Measurements from ENCODE around the gene ARHGEF19.
"Not testable (repeated sequence)": the region's sequence is repeated elsewhere in the genome, so short reads cannot be mapped to it uniquely, and the experiment has no call there.

Gene ARHGEF19

GRCh38 chr1:16168144-16168495, 44.3 kb downstream of the ARHGEF19 start:
- DNase-seq (ENCODE audit: low read depth in 2 of 2, low spot score in 1 of 2) = not testable (repeated sequence)

GRCh38 chr1:16167331-16168143, 44.9 kb downstream of the ARHGEF19 start:
- DNase-seq (ENCODE audit: low read depth in 2 of 2, low spot score in 1 of 2) = peak in 1 of 2 donors; percentile 17

GRCh38 chr1:16166117-16166516, 46.3 kb downstream of the ARHGEF19 start:
- no peak for DNase-seq (ENCODE audit: low read depth in 2 of 2, low spot score in 1 of 2)

GRCh38 chr1:16165548-16165947, 46.9 kb downstream of the ARHGEF19 start:
- DNase-seq (ENCODE audit: low read depth in 2 of 2, low spot score in 1 of 2) = no peak

GRCh38 chr1:16165073-16165364, 47.4 kb downstream of the ARHGEF19 start:
- no peak for DNase-seq (ENCODE audit: low read depth in 2 of 2, low spot score in 1 of 2)

GRCh38 chr1:16164213-16165072, 48.0 kb downstream of the ARHGEF19 start:
- no peak for DNase-seq (ENCODE audit: low read depth in 2 of 2, low spot score in 1 of 2)

GRCh38 chr1:16163608-16164212, 48.7 kb downstream of the ARHGEF19 start:
- not testable (repeated sequence) for DNase-seq (ENCODE audit: low read depth in 2 of 2, low spot score in 1 of 2)

- peak in 1 of 2 donors; percentile 25 for DNase-seq (ENCODE audit: low read depth in 2 of 2, low spot score in 1 of 2)
Measured at GRCh38 chr1:16162163-16162822, 50.2 kb downstream of the ARHGEF19 start.

GRCh38 chr1:16161717-16162116, 50.7 kb downstream of the ARHGEF19 start:
- DNase-seq (ENCODE audit: low read depth in 2 of 2, low spot score in 1 of 2) = no peak

GRCh38 chr1:16158993-16159831, 53.2 kb downstream of the ARHGEF19 start:
- DNase-seq (ENCODE audit: low read depth in 2 of 2, low spot score in 1 of 2) = no peak

- DNase-seq (ENCODE audit: low read depth in 2 of 2, low spot score in 1 of 2) = no peak
Measured at GRCh38 chr1:16158025-16158424, 54.4 kb downstream of the ARHGEF19 start.

GRCh38 chr1:16156848-16157495, 55.5 kb downstream of the ARHGEF19 start:
- no peak for DNase-seq (ENCODE audit: low read depth in 2 of 2, low spot score in 1 of 2)

GRCh38 chr1:16155537-16156410, 56.7 kb downstream of the ARHGEF19 start, which contains the start of gene EPHA2:
Gene EPHA2, minus strand, starts transcription at chr1:16156069. Its CDS starts 137 bp downstream, at chr1:16155932.
- DNase-seq (ENCODE audit: low read depth in 2 of 2, low spot score in 1 of 2) = no peak

- DNase-seq (ENCODE audit: low read depth in 2 of 2, low spot score in 1 of 2) = no peak
Measured at GRCh38 chr1:16153999-16154673, 58.3 kb downstream of the ARHGEF19 start.

GRCh38 chr1:16153096-16153998, 59.1 kb downstream of the ARHGEF19 start:
- no peak for DNase-seq (ENCODE audit: low read depth in 2 of 2, low spot score in 1 of 2)

- DNase-seq (ENCODE audit: low read depth in 2 of 2, low spot score in 1 of 2) = no peak
Measured at GRCh38 chr1:16152481-16153087, 59.9 kb downstream of the ARHGEF19 start.

- DNase-seq (ENCODE audit: low read depth in 2 of 2, low spot score in 1 of 2) = no peak
Measured at GRCh38 chr1:16151995-16152384, 60.5 kb downstream of the ARHGEF19 start.

Data from stimulated activated CD8-positive, alpha-beta memory T cell treated with anti-CD3 and anti-CD28 coated beads, Interleukin-4, amount 100 ng/mL, for 1 hour (primary cell).